CD4-positive, alpha-beta T cell treated with Interleukin-17A for 1 hour (primary cell): ENCODE results near the gene EPB41L4A.

Source experiments
- DNase-seq: peaks from one replicate; pipeline ENCODE4 v3.0.0-alpha.2; 2020

Gene EPB41L4A

DNA sequence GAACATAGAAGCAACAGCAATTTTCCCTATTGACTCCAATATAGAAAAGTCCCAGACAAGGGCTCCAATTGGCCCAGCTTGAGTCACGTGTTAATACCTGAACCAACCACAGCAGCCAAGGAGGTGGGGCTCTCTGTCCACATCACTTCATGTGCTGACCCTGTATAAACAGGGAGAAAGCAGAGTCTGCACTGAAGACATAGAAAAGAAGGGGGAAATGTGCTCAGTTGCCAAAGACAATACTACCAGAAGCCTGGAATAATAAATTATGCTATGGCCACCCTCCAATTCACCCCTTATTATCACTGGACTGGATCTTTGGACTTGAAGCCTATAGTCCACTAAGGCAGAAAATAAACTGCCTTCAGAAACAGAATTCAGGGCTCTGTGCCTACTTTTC lies 275.4 kb downstream of the EPB41L4A start:
- DNase-seq, result no peak

- DNase-seq, result no peak
Observed at GRCh38 chr5:112142769-112143270, 276.3 kb downstream of the EPB41L4A start.

DNA sequence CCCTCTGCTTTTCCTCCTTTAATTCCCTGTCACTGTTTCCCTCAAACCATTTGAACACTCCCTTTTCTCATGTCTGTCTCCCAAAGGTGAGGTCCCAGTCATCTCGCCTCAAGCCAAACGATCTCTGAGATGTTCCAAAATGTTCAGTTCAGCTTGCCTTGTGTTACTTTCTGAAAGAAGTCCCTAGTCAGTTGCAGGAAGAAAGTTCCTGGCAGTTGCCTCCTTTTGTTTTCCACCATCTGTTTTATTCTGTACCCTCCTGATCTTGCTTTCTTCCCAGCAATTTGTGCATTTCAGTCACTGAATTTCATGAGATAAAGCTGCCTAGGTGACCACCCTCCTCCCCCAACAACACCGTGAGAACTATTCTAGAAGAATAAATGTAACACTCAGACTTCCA lies 277.5 kb downstream of the EPB41L4A start:
- DNase-seq, result no peak

DNA sequence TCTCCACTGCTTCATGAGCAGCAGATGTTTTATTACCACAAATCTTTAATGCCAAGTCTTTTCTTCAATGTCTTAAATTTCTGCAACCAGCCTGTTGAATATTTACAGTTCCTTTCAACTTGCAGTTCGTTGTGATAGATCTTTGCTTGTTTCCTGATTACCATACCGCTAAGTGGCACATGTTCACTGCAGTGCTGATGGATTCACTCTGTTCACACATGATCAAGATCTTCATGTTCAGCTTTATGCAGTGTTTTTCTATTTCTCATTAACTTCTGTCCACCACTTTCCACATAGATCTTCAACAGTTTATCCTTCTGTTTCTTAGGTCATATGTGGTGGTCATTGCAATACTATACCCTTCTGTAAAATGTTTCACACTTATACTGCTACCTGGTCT lies 280.6 kb downstream of the EPB41L4A start:
- no peak for DNase-seq

GRCh38 chr5:112136773-112137172 lies 282.3 kb downstream of the EPB41L4A start:
- no peak for DNase-seq

DNA sequence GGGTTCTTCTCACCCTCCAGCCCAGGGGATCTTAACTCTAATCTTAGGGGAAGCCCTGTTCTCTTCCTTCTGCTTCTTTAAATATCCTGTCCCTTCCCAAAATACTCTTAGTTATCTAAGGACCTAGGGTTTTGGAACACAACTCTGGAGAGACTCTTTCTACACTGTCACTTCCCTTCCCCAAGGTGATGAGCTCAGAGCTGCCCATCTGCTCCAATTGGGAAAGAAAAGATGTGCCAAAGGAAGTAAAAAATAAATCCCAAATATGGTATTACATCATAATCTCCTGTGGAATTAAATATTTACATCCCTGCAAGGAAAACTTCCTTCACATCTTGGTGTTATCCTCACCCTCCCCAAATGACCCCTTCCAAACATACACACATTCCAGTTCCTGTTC lies 291.2 kb downstream of the EPB41L4A start:
- DNase-seq, result no peak

- DNase-seq, result no peak
Observed at GRCh38 chr5:112126982-112127381, 292.1 kb downstream of the EPB41L4A start.

DNA sequence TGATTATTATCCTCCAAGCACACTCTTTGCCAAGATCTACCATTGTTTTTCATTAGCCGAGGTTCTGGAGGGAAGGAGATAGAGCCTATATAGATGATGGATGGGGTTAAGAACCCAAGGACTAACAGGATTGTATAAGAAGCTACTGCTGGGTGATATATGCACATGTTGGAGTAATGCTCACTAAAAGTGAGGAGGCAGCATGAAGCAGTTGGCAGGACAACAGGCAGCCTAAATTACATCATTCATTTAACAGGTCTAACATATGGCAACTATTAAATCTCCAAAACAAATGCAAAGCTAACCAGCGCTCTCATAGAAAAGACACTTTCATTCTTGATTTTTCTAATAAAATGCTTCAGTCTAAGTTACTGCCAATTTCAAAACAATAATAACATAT lies 293.2 kb downstream of the EPB41L4A start:
- no peak for DNase-seq

DNA sequence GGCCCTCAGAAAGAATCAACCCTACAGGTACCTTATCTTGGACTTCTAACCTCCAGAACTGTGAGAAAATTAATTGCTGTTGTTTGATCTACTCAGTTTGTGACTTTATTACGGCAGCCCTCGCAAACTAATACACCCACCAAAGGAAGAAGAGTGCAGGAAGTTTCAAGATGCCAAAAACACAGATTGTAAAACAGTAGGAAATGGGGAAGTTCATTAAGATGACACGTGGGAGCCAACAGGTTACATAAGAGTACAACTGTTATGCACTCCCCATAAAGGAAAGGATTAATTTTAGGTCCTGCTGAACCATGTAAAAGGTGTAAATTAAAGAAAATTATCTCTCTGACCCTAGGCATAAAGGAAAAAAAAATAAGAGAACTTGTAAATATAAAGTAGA lies 294.3 kb downstream of the EPB41L4A start:
- DNase-seq, result no peak

DNA sequence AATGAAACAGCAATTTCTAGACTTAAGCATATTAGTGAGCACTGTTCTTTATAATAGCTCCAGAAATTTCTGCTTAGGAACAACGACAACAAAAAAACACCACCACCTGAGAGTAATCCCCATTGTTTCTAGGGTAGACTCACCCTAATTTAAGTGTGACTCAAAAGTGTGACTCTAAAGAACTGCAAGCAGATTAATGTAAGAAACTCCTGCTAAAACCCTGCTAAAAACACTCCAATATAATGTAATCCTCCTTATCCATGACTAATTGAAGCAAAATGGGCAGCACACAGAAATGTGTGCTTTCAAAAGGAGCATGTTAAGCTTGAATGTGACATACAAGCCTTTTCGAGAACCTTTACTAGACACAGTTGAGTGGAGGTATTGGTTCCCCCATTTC lies 296.0 kb downstream of the EPB41L4A start:
- no peak for DNase-seq

DNA sequence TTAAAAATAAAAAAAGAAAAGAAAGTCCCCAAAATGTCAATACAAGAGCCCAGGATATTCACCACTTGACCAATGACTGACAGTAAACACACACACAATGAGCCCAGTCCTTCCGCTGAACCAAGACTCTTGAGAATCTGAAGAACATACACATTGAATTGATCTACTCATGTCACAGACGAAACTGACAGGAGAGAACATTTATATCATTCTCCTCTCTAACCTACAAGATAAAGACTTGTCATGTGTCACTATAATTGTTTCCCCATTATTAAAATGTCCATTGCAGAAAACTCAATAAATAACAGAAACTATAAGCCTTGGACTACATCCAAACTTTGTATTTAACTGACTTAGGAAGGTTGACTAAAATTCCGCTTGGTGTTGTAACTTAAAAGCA lies 296.7 kb downstream of the EPB41L4A start:
- DNase-seq, result no peak

GRCh38 chr5:112121258-112121657 lies 297.8 kb downstream of the EPB41L4A start:
- DNase-seq, result no peak

- no peak for DNase-seq
Observed at GRCh38 chr5:112119969-112120368, 299.1 kb downstream of the EPB41L4A start.

DNA sequence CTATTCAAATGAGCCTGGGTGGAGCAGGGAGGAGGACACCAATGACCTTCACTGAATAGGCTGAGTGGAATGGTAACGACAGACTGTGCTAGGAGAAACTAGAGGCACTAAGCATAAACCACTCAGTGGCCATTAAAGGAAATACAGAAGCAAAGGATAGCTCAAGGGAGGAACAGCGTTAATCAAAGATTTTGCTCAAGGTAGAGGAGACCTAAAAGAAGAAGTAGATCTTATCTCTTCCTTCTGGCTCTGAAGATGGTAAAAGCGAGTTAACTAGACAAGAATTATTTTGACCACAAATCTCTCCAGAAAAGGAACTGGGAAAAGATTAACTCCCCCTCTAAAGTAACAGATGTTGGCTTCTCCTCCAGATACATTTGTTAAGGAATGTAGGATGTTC lies 299.6 kb downstream of the EPB41L4A start:
- DNase-seq, result no peak

DNA sequence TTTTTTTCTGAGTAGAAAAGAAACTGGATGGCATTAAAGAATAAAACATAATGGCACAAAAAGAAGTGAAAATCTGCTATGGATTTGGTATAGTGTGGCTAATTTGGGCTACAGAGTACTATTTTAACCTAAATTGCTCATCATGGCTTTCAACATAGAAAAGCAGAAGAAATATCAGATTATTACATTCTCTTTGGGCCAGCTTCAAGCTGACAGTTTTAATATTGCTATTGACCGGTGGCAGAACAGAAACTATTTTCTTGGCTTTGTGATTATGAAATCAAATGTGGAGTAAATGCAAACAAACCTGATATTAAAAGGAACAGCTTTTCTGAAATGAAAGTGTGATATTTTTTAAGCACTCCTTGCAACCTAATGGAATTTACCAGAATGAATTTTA lies 301.5 kb downstream of the EPB41L4A start:
- no peak for DNase-seq

- no peak for DNase-seq
Observed at GRCh38 chr5:112116371-112116770, 302.7 kb downstream of the EPB41L4A start.

GRCh38 chr5:112113565-112113964 lies 305.5 kb downstream of the EPB41L4A start:
- no peak for DNase-seq
